Suppressor macrophage treated with lipopolysaccharide for 4 hours (primary cell): ENCODE data around the gene CAPN14.

Source experiments
- DNase-seq: peaks from one replicate; pipeline ENCODE4 v3.0.0-alpha.2; 2020

Gene CAPN14

DNA sequence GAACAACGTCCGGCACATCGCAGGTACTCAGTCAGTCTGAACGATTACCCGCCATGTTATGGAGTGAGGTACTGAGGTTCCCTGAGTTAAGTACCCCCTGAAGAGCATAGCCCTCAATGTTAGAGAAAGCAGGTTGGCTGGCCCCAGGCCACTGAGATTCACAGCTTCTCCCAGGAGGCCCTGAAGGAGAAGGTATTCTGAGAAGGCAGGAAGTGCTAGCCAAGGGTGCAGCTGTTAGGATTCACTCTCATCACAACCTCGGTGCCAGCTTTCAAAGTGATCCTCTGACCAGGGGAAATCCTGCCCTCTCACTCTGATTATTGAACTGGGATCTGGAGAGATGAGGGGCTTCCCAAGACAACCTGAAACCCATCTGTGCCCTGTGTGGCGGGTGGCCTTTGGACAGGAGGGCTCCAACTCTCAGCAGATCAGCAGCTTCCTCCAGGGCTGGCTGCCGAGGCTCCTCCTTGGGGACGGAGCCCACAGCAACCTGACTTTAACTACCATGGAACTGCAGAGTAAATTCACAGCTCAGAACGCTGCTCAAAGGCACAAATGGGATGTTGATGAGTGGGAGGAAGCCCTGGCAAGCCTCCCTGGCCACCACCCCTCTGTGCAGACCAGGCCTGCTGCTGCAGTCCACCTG lies 24.4 kb upstream of the CAPN14 start:
- DNase-seq, result no peak

DNA sequence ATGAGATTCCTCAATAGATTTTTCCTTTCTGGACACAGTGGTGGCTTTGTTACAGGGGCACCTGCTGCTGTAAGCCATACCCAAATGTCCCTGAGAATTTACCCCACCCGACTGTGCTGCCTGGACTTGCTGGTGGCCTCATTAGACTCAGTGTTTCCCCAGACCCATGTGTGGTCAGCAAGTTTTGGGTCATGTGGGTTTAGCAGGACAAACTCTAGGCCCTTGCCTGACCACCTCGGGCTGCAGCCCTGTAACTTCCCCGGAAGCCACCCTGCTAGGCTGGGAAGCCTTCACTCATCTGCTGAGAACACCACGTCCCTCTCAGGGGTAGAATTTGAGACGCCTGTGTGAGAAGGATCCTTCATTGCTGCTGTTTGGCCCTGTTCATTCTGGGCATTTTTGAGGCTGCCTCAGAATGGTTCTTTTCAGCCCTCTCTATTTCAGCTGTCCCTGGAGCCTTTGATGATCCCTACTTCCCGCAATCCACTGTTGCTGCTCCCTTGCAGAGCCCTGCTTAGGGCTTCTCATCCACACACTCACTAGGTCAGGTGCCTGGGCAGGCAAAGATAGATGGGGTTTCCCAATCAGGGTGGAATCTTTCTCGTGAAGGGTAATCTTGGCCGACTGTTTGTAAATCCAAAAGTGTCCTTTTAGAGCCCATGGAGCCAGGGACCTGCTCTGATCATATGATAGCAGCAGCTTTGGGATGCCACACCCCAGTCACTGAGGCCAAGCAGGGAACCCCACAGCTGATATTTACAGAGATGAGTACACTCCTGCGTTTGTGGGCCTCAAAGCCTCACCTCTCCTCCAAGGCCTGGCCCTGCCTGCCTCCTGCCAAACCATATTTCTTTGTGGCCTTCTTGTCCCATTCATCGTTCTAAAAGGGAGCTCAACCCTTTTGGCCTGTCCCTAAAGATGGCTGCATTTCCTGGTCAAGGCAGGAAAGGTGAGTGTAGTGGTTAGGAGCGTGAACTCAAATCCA lies 23.4 kb upstream of the CAPN14 start:
- no peak for DNase-seq

DNA sequence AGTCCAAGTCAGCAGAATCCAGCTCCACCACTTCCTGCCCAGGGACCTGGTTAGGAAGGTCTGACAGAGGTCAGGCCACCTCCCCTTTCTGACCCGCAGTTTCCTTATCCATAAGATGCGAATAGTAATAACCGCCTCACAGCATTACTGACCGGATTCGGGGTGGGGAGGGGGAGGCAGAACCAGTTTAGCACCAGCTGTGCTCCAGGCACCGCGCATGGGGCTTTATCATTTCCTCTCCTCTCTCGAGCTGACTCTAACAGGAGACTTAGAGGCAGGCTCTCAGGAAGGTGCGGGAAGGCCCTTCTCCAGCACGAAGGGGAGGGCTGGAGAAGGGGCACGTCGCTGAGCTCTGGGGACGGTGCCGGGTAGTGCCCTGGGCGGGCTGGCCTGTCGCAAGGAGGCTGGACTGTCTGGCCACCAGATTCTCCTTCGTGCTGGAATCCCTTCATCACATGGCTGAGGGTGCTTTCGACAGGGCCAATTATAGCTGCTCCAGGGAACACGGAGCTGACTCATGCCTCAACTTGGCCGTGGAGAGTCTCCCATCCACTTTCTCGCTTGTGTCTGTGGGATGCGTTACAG lies 22.4 kb upstream of the CAPN14 start:
- DNase-seq, result no peak

GRCh38 chr2:31238906-31239592 lies 21.7 kb upstream of the CAPN14 start:
- DNase-seq, result no peak

GRCh38 chr2:31238126-31238905 lies 21.0 kb upstream of the CAPN14 start:
- DNase-seq, result no peak

- no peak for DNase-seq
Observed at GRCh38 chr2:31237348-31238017, 20.2 kb upstream of the CAPN14 start.

DNA sequence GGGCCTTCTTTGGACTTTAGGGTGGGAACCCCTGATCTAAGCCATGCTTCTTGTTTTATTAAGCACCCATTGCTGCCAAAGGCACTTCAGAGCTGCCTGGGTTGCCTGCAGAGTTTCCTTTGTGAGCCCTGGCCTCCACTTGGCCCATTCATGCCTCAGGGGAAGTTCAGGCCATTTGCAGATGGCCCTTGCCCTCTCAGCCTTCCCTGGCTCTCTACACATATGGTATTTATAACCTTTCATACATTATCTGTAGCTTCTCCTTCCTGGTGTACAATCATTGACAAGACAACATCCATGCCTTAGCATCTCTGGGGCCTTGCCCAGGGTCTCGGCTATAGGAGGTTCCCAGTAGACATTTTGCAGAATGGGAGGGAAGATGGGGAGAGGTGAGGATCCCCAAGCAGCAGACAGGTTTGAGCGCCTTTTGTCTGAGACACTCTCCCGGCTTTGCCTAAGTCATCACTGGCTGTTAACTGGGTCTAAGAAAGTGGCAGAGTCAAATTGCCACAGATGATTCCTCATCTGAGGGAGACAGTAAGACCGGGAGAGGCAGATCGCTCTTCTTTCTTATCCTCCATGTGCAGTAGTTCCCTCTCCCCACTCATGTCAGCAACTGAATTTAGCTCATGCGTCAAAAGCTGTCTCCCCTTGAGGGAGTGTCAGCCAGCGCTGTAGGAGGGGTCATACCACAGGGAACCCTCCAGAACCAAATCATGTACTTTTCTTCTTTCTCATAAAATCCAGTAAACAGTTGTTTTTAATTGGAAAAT lies 19.3 kb upstream of the CAPN14 start:
- no peak for DNase-seq

- DNase-seq, result no peak
Observed at GRCh38 chr2:31235504-31235902, 18.2 kb upstream of the CAPN14 start.

- no peak for DNase-seq
Observed at GRCh38 chr2:31234683-31235503, 17.6 kb upstream of the CAPN14 start.

GRCh38 chr2:31233741-31234682 lies 16.7 kb upstream of the CAPN14 start, which contains the start of gene EHD3:
EHD3 (plus strand) TSS chr2:31234152; CDS start chr2:31234622, 470 bp downstream.
- peak; percentile 81 for DNase-seq

DNA sequence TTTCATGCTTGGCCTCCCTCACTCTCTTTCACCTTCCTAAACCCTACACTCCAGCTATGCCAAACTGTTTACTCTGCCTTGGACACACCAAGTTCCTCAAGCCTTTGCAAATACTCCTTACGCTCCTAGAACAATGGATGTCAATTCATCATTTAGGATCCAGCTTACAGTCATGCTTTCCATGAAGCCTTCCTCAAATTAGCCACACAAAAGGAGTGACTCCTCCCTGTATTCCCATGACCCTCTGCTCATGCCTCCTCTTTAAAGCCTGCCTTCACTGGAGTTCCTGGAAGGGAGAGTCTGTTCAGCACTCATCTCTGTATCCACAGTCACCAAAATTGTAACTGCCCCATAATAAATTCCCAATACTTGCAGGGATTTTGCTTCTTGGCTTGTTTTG lies 15.9 kb upstream of the CAPN14 start:
- peak; percentile 26 for DNase-seq

DNA sequence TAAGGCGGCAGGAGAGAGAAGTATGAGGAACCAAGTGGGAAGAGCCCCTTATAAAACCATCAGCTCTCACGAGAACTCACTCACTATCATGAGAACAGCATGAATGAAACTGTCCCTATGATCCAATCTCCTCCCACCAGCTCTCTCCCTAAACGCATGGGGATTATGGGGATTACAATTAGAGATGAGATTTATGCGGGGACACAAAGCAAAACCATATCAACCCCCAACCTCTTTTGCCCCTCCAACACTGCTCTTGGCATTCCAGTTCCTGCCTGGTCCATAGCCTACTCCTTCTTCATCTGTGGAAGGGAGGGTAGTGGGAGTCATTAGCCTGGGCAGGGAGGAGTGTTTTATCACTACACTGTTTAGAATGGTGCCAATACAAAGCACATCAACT lies 15.3 kb upstream of the CAPN14 start:
- no peak for DNase-seq

DNA sequence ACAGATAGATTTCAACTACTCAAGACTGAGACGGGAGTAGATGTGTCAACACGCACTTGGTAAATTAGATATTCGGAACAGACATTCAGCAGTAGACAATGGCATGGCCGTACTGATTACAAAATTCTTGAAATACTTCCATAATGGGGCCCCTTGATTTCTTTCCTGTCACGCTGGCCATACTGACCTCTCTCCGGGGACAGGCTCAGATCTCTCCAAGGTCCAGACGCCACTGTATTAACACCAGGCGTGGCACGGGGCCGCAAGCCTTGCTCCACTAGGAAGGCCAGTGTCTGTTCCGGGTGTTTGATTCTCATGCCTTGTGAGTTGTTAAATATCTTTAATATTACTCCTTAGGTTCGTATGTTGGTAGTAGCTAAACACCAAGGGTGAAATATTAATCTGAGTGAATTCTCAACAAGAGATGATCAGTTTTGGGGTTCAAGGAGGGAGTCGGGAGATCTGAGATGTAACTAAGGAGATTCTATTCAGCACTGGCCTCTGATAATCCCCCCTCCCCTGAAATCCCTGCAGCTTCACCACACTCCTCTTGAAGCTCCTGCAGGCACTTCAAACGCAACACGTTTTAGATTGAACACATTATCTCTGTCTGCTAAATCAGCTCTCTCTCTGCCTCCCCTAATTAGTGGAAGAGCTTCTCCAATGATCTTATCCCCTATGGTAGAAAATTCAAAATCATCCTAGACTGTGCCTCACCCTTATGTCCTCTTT lies 14.4 kb upstream of the CAPN14 start:
- DNase-seq, result no peak

- no peak for DNase-seq
Observed at GRCh38 chr2:31230751-31231150, 13.4 kb upstream of the CAPN14 start.

GRCh38 chr2:31228717-31229116 lies 11.4 kb upstream of the CAPN14 start:
- no peak for DNase-seq

DNA sequence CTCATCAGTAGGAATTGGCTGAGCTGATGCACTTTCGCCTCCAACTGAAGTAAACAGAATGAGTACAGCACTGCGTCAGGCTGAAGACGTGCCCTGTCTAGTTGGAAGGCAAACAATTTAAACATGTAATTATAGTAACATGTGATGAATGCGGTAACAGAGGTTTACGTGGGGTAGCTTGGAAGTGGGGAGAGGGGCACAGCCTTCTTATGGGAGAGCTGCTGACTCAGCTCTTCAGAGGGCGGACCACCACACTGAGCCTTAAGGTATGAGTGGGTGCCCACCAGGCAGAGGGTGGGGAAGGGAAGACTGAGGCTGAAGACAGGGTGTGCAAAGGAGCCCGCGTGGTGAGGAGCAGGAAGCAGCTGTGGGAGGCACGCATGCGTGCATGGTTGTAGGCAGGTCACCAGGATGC lies 10.4 kb upstream of the CAPN14 start:
- no peak for DNase-seq

GRCh38 chr2:31227110-31227509 lies 9.8 kb upstream of the CAPN14 start:
- DNase-seq, result no peak

GRCh38 chr2:31226266-31226665 lies 9.0 kb upstream of the CAPN14 start:
- no peak for DNase-seq
